ENCODE measurements around the gene ULK4. TPM values are rescaled to one million over a fixed set of nuclear protein-coding genes. Genes with fewer than 3 reads are reported as not detected.
"Not testable (repeated sequence)": the region's sequence is repeated elsewhere in the genome, so short reads cannot be mapped to it uniquely, and the experiment has no call there.

ULK4 gene
- polyA plus RNA-seq, 10 donors: 1.2 to 3.7 (median 2.1) TPM

DNA sequence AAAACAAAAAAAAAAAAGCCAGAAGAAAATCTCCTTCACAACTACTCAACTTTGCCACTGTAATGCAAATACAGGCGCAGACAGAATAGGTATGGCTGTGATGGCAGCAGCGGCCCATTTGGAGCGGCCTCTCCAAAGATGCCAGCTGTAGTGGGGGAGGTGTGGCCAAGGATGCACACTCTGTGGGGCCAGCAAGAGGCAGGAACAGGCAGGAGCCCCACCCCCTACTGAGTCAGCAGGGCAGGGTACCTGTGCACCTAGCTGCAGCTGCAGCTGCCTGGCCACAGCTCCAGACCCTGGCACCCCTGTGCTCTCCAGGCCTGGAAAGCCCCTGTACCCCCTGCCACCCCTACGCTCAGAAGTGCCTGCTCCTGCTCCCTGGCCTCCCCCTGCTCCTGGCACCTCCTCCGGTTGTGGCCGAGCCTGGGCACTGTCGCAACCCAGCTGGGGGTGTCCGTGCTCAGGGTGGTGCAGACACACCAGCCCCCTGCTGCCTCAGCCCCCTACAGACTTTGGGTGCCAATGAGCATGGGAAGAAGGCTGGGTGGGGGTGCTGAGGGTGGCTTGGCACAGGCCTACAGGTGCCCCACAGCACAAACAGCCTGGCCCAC, 312.7 kb downstream of the ULK4 start:
- DNase-seq: no peak

- DNase-seq: not testable (repeated sequence)
Measured at GRCh38 chr3:41647730-41648129, 314.2 kb downstream of the ULK4 start.

GRCh38 chr3:41640076-41640475, 321.8 kb downstream of the ULK4 start:
- no peak for DNase-seq

- DNase-seq: no peak
Measured at GRCh38 chr3:41638381-41638780, 323.5 kb downstream of the ULK4 start.

DNA sequence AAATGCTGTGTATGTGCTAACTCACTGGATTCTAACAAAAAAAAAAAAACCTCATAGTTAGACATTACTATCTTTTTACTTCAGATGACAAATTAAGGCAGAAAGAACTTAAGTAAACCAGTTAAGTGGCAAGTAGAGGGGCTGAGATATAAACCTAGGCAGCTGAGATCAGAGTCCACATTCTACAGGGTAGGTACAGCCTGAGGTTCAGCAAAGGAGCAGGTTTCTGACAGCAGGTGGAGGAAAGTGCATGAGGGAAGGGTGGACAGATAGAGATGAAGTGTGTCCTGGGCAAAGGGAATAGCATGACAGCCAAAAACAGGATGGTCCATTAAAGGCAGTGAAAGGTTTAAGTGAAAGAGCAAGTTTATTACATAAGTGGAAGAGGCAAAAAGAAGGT, 329.2 kb downstream of the ULK4 start:
- DNase-seq: no peak

- no peak for DNase-seq
Measured at GRCh38 chr3:41630708-41631107, 331.2 kb downstream of the ULK4 start.

- no peak for DNase-seq
Measured at GRCh38 chr3:41629986-41630385, 331.9 kb downstream of the ULK4 start.

GRCh38 chr3:41629072-41629471, 332.8 kb downstream of the ULK4 start:
- no peak for DNase-seq

GRCh38 chr3:41627477-41628087, 334.3 kb downstream of the ULK4 start:
- DNase-seq: no peak

DNA sequence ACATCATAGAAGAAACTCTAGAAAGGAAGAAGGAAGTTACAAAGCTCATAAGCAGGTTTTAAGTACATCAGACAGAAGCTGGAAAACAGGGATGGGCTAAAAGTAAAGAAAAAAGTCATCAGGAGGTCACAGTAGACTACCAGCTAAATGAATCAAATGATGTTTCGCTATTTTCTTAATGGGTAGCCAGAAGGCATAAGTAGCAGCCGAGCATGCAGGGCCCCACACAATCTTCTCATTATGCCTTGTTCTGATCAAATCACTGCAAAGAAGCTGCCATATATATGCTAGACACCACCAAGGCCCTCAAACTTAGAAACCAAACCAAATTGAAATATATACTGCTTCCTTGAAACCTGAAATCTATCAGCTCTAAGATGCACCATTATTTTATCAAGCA, 349.1 kb downstream of the ULK4 start:
- no peak for DNase-seq

DNA sequence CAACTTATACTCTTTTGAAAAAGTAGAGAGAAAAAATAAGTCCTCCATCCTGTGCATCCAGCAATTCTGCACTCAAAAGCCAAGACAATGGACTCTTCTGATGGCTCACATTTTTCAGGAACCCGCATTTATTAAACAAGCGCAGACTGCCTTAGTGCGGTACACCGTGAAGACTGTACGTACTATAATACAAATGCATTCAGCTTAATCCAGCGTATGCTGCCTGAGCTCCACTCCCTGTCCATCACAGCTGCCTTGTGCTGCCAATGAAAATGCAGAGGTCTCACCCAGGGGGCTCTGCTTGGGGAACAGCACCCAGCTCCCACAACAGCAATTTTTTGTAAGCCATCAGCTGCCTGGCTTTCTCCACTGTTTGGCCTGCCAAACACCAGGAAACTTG, 350.9 kb downstream of the ULK4 start:
- no peak for DNase-seq

GRCh38 chr3:41608347-41608746, 353.6 kb downstream of the ULK4 start:
- no peak for DNase-seq

DNA sequence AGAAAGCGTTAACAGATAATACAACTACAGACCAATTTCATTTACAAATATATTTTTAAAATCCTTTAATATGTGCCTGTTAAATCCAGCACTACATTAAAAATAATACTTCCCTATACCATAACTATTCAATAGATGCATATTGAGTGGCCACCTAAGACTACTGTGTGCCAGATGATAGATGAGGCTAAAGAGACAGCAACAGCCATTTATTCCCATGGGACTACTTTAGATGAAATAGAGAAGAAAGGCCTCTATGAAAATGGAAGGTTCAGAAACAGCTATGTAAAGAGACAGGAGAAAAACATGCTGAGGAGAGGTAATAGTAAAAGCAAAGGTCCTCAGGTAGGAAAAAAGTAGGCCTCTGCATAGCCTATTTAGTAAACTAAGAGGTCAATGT, 358.1 kb downstream of the ULK4 start:
- DNase-seq: no peak

- no peak for DNase-seq
Measured at GRCh38 chr3:41602121-41602520, 359.8 kb downstream of the ULK4 start.

GRCh38 chr3:41601404-41601987, 360.4 kb downstream of the ULK4 start:
- DNase-seq: no peak

DNA sequence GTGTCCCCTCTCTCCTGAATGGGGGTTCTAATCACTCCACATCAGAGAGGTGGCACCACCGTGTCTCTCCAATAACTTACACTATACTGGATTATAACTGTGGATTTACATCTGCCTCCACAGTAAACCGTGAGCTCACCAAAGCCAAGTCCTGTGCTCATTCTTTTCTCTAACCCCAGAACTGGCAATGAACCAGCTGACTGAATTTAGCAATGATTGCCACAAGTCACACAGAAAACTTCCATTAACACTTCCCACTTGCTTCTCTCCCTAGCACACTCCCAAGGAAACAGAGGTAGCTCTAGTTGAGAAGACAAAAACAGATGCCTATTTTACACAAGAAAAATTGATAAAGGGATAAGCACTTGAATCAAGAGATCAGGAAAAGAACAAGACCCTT, 361.3 kb downstream of the ULK4 start:
- DNase-seq: no peak

GRCh38 chr3:41599127-41599484, 362.8 kb downstream of the ULK4 start:
- no peak for DNase-seq

- peak; percentile 2 to 31 (median 23) for DNase-seq
Measured at GRCh38 chr3:41598402-41599126, 363.3 kb downstream of the ULK4 start.

- DNase-seq: no peak
Measured at GRCh38 chr3:41593774-41594173, 368.1 kb downstream of the ULK4 start.

- DNase-seq: no peak
Measured at GRCh38 chr3:41592753-41593510, 369.0 kb downstream of the ULK4 start.

DNA sequence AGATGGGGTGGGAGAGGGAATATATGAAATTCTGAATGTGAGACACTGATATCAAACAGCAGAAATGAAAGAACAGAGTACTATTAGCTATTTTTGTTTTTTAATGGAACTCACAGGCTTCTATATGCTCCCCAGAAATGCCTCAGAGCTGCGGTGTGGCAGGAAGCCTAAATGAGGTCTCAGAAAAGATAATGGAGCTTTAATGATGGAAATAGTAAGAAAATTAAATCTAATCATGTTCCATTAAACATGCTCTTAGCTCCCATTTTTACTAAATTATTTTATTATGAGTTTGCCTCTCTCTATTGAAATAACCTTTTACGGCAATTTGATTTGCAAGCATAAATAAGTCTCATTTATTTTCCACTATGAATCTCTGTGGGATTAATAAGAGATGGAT, 378.9 kb downstream of the ULK4 start:
- no peak for DNase-seq

- DNase-seq: no peak
Measured at GRCh38 chr3:41581700-41582099, 380.2 kb downstream of the ULK4 start.
